Activated CD4-positive, alpha-beta T cell treated with anti-CD3 and anti-CD28 coated beads, Interleukin-2, amount 50 U/mL, for 1 hour (primary cell): ENCODE results near the gene CAPN11.
A peak's percentile ranks its signal among the peaks of the same experiment; 100 is the strongest.

Experiments
- DNase-seq: peaks from one replicate; pipeline ENCODE4 v3.0.0-alpha.2; 2020

CAPN11 gene

GRCh38 chr6:44217332-44218143 is 58.9 kb downstream of the CAPN11 start:
- no peak for DNase-seq

GRCh38 chr6:44219053-44219814 is 60.6 kb downstream of the CAPN11 start:
- DNase-seq = no peak

GRCh38 chr6:44219815-44220784 is 61.5 kb downstream of the CAPN11 start:
- DNase-seq = no peak

- DNase-seq = no peak
These were observed 62.3 kb downstream of the CAPN11 start for GRCh38 chr6:44220913-44221290.

- peak; percentile 70 for DNase-seq
These were observed 62.8 kb downstream of the CAPN11 start for GRCh38 chr6:44221291-44221960.

GRCh38 chr6:44221961-44222335 is 63.3 kb downstream of the CAPN11 start:
- DNase-seq = no peak

GRCh38 chr6:44222486-44223318 is 64.1 kb downstream of the CAPN11 start:
- no peak for DNase-seq

- DNase-seq = peak; percentile 84
These were observed 64.9 kb downstream of the CAPN11 start, which contains the start of gene SLC29A1 for GRCh38 chr6:44223319-44224028. Gene SLC29A1 (plus strand): TSS chr6:44223595. CDS start chr6:44227314, 3,719 bp downstream.

GRCh38 chr6:44224029-44224964 is 65.7 kb downstream of the CAPN11 start:
- DNase-seq = no peak

- no peak for DNase-seq
These were observed 66.3 kb downstream of the CAPN11 start for GRCh38 chr6:44224965-44225305.

GRCh38 chr6:44225579-44226325 is 67.1 kb downstream of the CAPN11 start:
- no peak for DNase-seq

- no peak for DNase-seq
These were observed 67.9 kb downstream of the CAPN11 start for GRCh38 chr6:44226368-44227147.

GRCh38 chr6:44227148-44227793 is 68.7 kb downstream of the CAPN11 start:
- DNase-seq = no peak

GRCh38 chr6:44228031-44228430 is 69.4 kb downstream of the CAPN11 start:
- no peak for DNase-seq

GRCh38 chr6:44228433-44228832 is 69.8 kb downstream of the CAPN11 start:
- DNase-seq = no peak

- DNase-seq = no peak
These were observed 70.2 kb downstream of the CAPN11 start for GRCh38 chr6:44228836-44229235.

- no peak for DNase-seq
These were observed 70.9 kb downstream of the CAPN11 start for GRCh38 chr6:44229376-44230033.
